ENCODE results near the gene TCP10L.
"Not testable (repeated sequence)": the region's sequence is repeated elsewhere in the genome, so short reads cannot be mapped to it uniquely, and the experiment has no call there.

TCP10L gene

DNA sequence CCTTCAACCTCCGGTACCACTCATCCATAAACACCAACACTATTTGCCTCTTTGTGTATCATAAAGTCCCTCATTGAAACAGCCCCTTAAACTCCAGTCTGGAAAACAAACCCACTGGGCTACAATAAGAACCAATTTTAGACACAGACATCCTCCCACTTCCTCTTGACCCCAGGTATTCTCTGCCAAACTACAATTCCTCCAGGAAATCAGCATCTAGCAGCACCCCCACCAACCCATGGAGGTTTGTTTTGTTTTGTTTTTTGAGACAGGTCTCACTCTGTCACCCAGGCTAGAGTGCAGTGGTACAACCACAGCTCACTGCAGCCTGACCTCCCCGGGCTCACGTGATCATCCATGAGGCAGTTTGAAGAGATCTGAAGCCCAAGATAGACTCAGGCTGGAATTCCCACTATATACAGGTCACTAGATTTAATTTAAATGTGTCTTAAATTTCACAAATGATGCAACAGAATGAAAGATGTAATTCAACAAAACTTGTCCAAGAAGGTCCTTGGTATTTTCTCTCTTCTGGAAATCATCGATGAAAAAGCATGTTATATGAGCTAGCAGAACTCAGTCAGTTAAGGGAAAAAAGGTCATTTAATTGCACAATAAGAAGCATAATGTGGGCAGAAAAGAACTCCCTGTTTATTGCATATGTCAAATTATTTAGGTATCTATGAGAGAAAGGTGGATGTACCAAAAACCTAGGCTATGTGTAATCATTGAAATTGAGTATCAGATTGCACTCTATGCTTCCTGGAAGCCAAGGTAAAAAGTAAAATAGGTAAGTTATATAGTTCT is 30.3 kb downstream of the TCP10L start:
- DNase-seq (ENCODE audit: low spot score), result no peak

DNA sequence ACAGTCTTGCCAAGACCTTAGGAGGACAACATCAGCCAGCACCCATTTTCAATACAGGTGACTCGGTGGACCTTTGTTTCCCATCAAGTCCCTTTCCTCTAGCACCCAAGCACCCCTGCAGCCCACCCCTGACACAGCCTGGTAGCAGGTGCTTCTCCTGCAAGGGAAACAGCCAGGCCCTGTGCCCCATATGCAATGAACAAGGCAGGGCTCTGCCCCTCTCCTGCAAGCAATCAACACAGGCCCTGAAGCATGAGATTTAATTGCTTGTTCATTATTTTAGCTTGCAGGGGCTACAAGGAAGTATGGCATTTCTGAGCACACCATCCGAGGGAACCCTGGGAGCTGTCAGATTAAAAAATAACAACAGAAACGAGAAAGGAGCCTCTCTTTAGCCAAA is 35.4 kb downstream of the TCP10L start:
- DNase-seq (ENCODE audit: low spot score), result no peak

DNA sequence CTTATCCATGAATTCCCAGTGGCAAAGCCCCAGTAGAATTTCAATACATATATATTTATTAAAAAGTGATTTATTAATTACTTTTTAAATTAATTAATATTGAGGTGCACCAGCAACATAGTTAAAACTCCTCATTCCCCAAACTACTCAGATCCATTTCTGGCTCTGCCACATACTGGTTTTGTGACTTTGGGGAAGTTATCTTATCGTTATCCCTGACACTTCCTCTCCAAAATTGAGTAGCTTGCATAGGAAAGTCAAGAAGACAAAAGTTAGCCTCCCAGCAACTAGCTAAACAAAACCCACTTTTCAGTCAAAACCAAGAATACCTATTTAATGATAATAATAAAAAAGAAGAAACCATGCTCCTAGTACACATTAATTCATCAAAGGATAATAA is 35.9 kb downstream of the TCP10L start:
- DNase-seq (ENCODE audit: low spot score), result no peak

DNA sequence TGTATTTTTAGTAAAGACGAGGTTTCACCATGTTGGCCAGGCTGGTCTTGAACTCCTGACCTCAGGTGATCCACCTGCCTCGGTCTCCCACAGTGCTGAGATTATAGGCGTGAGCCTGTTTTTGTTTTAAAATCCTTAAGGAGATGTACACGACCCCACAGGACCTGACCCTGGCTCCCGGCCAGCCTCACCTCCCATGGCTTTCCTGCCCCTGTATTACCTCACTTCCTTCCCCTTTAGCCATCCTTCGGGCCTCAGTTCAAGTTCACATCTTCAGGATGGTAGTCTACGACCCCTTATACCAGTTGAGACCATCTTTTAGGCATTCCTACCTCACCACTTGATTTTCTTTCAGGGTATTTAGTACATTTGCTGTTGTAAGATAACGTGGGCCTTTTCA is 36.3 kb downstream of the TCP10L start:
- no peak for DNase-seq (ENCODE audit: low spot score)

DNA sequence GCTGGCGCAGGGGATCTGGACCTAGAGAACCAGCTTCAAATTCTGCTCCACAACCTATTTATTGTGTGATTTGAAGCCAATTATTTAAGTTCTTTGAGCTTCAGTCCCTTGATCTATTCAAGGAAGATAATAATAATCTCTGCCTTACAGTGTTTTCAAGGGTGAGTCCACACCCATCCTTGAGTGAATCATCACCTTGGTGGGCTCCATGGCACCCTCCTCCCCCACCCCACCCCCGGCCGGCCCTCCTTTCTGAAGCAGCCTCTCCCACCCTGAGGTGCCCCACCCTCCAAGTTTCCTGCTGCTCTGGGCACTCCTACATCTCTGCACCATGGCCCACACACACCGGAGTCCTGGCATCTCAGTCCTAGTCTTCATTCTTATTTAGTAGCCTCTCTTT is 38.3 kb downstream of the TCP10L start:
- DNase-seq (ENCODE audit: low spot score), result no peak

DNA sequence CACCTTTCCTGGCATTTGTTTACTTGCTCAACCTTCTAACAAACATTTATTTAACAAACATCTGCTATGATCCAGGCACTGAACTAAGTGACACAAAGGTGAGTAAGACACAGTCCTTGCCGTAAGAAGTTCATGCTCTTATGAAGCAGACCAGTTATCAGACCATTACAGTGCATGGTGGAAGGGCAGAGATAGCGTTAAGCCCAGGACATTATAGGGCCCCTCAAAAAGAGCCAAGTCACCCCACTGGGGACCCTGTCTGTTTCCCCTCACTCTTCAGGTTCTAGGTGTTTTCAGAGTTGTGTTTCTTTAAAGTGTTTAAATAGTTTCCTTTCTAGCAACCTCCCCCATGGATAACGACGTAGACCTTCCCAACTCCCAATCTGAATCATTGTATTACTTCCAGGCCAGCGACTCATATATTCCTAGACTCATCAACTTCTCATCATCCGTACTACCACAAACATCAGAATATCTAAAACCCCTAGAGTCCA is 39.3 kb downstream of the TCP10L start:
- DNase-seq (ENCODE audit: low spot score), result peak; percentile 35

DNA sequence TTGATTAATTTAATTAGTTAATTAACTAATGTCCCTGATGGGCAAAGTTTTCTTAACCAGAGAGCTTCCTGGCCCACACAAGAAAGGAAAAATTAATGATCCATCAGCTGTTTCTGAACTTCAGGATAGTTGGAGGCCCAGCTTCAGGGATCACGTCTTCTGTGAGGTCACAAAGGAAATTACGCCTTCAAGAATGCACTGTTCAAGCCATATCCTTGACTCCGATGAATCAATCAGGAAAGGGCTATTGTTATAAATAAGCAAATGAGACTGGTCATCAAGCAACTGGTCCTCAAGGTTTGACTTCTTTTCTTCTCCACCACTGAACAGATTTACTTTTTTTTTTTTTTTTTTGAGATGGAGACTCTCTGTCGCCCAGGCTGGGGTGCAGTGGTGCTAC is 40.6 kb downstream of the TCP10L start:
- DNase-seq (ENCODE audit: low spot score), result no peak

DNA sequence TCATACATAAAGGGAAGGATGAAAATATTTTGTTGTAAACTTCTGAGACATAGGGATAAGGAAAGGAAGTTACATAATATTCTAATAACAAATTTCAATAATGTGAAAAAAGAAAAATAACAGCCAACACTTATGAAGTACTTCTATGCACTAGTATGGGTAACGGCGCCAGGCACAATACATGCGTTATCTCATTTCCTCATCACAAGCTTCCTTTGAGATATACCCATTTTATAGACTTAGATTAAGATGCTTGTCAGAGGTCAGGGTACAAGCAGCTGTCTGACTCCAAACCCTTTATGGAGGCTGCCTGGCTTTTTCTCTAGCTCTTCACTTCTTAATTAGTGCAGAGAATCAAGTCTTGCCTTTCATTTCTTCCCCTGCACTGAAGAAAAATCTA is 41.3 kb downstream of the TCP10L start:
- DNase-seq (ENCODE audit: low spot score), result no peak

DNA sequence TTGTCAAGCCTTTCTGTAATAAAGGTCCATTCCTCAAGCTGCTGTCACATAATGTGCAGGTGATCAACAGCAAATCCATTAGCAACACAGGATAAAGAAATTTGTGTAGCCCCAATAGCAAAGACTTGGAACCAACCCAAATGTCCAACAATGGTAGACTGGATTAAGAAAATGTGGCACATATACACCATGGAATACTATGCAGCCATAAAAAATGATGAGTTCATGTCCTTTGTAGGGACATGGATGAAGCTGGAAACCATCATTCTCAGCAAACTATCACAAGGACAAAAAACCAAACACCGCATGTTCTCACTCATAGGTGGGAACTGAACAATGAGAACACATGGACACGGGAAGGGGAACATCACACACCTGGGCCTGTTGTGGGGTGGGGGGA is 42.3 kb downstream of the TCP10L start:
- DNase-seq (ENCODE audit: low spot score), result not testable (repeated sequence)

DNA sequence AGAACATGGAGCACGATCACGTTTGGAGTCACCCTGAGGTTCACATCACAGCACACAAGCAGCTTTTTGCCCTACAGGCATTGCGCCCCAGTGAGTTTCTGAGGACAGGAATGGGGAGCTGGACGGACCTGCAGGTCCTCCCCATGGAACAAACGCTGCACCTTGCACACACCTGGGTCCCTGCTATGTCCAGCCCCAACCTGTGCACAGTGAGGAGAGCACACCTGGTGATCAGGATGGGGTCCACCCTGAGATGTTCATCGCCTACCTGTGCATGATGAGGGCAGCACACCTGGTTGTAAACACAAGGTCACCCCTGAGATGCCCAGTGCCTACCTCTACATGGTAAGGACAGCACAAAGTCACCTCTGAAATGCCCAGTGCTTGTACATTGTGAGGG is 45.9 kb downstream of the TCP10L start:
- no peak for DNase-seq (ENCODE audit: low spot score)

DNA sequence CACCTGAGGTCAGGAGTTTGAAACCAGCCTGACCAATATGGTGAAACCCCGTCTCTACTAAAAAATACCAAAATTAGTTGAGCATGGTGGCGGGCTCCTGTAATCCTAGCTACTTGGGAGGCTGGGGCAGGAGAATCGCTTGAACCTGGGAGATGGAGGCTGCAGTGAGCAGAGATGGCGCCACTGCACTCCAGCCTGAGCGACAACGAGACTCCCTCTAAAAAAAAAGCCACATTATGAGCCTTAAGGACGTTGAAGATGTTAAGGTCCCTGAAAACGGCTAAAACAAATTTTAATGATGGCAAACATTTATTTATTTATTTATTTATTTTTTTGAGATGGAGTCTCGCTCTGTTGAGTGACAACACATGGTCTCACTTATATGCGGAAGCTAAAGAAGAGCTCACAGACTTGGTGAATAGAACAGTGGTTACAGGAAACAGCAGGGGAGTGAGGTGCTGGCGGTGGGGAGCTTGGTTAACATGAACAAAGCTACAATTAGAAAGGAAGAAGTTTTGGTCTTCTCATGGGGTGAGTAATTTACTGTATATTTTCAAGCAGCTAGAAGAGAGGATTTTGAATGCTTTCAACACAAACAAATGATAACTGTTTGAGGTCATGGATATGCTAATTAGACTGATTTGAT is 47.1 kb downstream of the TCP10L start:
- DNase-seq (ENCODE audit: low spot score), result no peak

DNA sequence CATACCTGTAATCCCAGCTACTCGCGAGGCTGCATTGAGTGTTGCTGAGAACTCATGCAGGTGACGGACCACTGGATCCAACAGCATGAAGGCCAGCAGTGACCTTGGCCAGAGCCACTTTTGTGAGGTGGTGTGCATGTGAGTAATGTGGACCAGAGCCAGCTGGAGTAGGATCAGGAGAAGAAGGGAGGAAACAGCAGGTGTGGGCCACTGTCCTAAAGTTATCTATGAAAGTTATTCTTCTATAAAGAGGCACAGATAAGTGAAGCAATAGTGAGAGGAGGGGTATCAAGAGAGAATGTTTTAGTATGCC is 47.8 kb downstream of the TCP10L start:
- DNase-seq (ENCODE audit: low spot score), result no peak

DNA sequence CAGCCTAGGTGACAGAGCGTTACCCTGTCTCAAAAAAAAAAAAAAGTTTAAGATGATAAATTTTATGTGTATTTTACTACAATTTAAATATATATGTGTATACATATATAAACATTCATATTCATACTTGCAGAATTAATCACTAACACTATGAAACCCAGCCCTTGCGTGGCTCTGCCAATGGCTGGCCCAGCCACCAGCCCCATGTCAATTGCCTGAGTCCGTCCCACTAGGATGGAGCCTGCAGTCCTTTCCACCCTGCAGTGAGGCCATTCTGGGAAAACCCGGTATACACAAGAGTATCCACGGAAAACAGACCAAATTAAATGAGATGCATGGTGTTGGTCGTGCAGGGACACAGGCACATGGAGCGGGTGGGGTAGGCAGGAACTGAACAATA is 49.7 kb downstream of the TCP10L start:
- DNase-seq (ENCODE audit: low spot score), result no peak

DNA sequence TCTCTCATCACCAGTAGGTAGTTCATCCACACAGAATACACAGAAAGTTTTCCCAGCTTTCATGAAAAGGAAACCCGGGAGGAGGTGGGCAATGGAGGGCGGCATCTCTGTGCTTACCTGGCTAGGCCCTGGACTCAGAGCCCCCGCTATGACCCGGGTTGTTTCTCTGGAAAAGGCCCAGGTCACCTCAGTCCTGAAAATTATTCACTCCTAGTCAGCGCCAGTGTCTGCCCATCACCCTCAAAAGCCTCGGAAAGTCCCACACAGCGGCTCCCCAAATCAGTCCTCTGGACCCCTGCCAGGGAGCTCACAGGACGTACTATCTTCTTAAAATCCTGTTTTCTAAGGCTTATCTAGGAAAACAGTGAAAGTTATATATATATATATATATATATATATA is 51.2 kb downstream of the TCP10L start:
- no peak for DNase-seq (ENCODE audit: low spot score)

DNA sequence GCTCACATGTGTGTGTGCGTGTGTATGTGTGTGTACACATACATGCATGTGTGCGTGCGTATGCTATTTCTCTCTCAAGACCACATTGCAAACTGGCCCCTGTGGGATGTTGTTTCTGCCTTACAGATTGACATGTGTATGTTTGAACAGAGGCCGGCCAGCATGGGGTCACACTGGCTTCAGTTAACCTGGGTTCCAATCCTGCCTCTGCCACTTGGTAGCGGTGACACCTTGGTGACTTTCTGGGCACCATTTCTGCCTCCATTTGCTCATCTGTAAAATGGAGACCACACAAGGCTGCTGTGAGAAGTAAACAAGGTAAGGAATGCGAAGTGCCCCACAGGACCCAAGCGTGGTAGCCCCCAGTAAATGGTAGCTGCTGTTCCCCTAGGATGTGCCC is 51.7 kb downstream of the TCP10L start:
- DNase-seq (ENCODE audit: low spot score), result no peak

DNA sequence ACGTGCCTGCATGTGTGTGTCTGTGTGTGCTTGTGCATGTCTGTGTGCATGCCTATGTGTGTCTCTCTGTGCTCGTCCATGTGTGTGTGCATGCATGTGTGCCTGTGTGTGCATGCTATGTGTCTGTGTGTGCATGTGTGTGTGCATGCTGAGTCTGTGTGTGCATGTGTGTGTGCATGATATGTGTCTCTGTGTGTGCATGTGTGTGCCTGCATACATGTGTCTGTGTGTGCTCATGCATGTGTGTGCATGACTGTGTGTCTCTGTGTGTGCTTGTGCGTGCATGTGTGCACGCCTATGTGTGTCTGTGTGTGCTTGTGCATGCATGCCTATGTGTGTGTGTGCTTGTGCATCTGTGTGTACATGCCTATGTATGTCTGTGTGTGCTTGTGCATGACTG is 52.3 kb downstream of the TCP10L start:
- DNase-seq (ENCODE audit: low spot score), result no peak

DNA sequence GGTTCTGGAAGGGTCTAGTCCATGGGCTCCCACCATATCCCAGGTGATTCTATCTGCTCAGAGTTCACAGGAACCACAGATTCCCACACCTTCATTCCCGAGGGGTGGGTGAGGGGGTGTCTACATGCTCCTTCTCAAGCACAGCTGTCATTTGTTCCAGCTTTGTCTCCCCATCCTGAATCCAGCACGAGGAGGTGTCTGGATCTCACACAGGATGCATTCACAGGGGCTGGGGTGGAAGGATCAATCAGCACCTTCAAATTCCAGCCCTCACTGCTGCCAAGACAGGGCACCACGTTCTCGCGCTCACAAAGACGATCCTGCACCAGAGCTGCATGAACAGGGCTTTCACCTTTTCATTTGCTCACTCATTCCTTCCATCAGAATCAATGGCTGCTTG is 52.7 kb downstream of the TCP10L start:
- DNase-seq (ENCODE audit: low spot score), result no peak

DNA sequence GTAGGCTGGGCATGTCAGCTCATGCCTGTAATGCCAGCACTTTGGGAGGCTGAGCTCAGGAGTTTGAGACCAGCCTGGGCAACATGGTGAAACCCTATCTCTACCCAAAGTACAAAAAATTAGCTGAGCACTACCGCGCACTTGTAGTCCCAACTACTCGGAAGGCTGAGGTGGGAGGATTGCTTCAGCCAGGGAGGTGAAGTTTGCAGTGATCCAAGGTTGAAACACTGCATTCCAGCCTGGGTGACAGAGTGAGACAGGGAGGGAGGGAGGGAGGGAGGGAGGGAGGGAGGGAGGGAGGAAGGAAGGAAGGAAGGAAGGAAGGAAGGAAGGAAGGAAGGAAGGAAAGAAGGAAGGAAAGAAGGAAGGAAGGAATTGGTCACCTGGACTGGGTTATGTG is 53.8 kb downstream of the TCP10L start:
- not testable (repeated sequence) for DNase-seq (ENCODE audit: low spot score)

DNA sequence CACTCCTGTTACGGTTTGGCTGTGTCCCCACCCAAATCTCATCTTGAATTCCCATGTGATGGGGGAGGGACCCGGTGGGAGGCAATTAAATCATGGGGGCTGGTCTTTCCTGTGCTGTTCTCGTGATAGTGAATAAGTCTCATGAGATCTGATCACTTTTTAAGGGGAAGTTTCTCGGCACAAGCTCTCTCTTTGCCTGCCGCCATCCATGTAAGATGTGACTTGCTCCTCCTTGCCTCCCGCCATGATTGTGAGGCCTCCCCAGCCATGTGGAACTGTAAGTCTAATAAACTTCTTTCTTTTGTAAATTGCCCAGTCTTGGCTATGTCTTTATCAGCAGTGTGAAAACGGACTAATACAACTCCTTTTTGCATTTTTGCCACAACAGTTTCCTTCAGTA is 54.5 kb downstream of the TCP10L start:
- DNase-seq (ENCODE audit: low spot score), result not testable (repeated sequence)

DNA sequence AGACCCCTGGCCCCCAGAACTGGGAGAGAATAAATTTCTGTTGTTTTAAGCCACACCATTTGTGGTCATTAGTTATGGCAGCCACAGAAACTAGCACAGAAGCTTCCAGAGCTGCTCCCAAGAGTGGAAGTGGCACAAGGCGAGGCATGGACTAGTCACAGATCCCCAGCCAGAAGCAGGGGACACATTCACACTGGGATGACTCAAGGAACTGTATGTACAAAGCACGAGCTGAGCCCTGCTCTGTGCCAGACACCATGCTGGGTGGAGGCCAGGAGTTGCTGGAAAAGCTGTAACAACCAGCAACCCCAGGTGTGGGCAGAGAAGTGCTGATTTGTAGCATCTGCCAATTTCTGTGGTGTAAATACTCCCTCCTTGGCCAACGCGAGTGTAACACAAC is 55.6 kb downstream of the TCP10L start:
- DNase-seq (ENCODE audit: low spot score), result no peak

DNA sequence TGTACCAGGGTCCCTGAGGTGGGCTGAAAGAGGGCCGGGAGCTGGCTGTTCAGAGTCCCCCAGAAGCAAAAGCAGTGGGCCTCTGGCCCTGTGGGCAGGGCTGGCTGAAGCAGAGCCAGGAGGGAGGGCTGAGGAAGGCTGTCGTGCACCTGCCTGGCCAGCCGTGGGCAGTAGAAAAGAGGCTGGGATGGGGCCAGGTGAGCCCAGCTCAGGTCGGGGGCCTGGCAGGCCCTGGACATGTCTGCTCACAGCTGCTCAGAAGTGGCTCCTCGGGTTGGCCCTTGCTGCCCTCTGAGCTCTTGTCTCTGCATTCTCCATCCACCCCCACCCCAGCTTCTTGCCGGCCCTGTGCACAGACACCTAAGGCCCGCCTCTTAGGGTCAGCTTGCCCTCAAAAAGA is 60.0 kb downstream of the TCP10L start:
- DNase-seq (ENCODE audit: low spot score), result no peak

DNA sequence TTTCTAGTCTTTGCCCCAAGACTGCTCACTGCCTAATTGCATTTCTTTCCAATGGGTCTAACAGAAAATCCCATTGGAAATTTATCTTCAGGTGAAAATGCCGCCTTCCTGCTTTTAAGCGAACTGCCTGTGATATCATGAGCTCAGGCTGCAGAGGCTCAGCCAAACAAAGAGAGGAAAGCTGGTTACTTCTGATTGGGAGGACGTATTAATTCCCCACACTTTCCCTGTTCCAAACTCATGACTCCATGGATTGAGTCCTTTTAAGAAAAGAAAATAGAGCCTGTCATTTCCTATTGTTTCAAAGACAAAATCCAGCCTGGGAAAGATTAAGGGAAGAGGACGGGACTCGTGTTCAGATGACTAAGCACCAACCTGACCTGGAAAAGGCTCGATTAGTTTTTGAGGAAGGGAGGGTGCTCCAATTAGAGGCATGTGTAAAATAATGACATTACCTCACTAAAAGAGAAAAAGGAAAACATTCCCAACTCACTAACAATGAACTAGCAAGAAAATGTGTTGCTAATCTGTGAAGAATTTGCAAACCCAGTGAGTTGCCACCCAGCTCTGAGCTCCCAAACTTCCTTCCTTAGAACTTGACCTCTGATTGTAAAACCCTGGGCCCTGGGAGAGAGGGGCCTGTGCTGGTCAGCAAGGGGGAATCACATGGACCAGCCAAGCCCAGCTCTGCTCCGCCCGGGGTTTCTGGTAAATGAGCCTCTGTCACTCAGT is 61.2 kb downstream of the TCP10L start:
- peak; percentile 60 for DNase-seq (ENCODE audit: low spot score)
